Measurements from ENCODE around the gene PCSK5.

GRCh38 chr9:76245518-76245917, 355.0 kb downstream of the PCSK5 start:
- TF ChIP-seq CTCF (IDR thresholded peaks at IDR 0.05) (no peak), POLR2A (IDR thresholded peaks at IDR 0.05) (no peak)
